Mammary epithelial cell (primary cell): ENCODE data around the gene COCH.

Experiments
- EZH2 ChIP-seq: IDR thresholded peaks from 2 replicates; pipeline ENCODE4 v1.6.1; 2012; ENCODE audit warnings: low read length, inconsistent platforms, borderline replicate concordance
- TF ChIP-seq, protein P1 (sequence below), 2 donors: IDR thresholded peaks in 1 of 2; conservative IDR thresholded peaks in 1 of 2; 2 replicates each; pipeline ENCODE4 v1.5.1; 2011 to 2012; ENCODE audit warnings: inconsistent platforms in 2 of 2, low read length in 2 of 2, mild to moderate bottlenecking in 2 of 2, control low read depth in 1 of 2, low read depth in 1 of 2; ENCODE audit not compliant: insufficient read depth in 1 of 2; ENCODE audit errors: extremely low read depth in 1 of 2

- TF ChIP-seq, protein P1, sequence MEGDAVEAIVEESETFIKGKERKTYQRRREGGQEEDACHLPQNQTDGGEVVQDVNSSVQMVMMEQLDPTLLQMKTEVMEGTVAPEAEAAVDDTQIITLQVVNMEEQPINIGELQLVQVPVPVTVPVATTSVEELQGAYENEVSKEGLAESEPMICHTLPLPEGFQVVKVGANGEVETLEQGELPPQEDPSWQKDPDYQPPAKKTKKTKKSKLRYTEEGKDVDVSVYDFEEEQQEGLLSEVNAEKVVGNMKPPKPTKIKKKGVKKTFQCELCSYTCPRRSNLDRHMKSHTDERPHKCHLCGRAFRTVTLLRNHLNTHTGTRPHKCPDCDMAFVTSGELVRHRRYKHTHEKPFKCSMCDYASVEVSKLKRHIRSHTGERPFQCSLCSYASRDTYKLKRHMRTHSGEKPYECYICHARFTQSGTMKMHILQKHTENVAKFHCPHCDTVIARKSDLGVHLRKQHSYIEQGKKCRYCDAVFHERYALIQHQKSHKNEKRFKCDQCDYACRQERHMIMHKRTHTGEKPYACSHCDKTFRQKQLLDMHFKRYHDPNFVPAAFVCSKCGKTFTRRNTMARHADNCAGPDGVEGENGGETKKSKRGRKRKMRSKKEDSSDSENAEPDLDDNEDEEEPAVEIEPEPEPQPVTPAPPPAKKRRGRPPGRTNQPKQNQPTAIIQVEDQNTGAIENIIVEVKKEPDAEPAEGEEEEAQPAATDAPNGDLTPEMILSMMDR (conservative IDR thresholded peaks at IDR 0.05 in 1 of 2, IDR thresholded peaks at IDR 0.05 in 1 of 2; ENCODE audit: extremely low read depth in 1 of 2, insufficient read depth in 1 of 2, low read depth in 1 of 2, low read length in 2 of 2), result no peak
- no peak for TF ChIP-seq EZH2
These were observed 2.3 kb downstream of the COCH start for GRCh38 chr14:30876692-30877091.
